ENCODE measurements around the gene LITAF. TPM values are rescaled to one million over a fixed set of nuclear protein-coding genes. Genes with fewer than 3 reads are reported as not detected.

LITAF gene
- total RNA-seq, 4 donors from 2014 or later, result 59.7 to 93.5 (median 64.8) TPM

DNA sequence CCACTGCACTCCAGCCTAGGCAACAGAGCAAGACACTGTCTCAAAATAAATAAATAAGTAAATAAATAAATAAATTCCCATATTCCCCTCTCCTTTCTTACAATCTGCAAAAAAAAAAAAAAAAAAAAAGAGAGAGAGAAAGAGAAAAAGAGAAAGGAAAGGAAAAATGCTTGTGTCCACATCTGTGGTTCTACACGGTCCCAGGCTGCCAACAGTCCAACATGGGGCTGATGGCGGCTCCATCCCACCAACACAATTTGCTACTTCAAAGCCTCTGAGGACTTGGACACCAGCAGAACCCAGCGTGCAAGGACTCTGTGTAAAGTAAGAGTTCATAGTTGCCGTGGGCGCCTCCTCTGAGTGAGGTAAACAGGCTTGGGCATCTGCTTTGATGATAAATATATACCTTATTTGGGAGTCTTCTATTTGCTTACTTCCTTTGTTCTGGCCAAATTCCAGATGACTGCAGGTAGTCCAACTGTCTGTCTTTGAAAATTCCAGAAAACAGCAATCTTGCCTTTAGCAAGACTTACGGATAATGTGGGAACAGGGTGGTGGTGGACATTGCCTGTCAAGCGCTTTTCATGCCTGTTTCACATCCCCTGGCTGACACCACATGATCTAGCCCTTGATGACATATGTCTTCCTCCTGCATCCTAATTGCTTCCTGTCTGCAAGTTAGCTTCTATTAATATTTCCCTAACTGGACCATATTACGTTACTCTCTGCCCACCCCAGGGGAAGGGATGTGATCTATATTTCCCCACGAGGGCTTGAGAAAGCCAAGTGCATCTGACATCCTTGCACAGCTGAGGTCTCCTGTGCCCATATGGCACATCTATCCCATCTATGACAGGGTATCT lies 10.1 kb downstream of the LITAF start:
- TF ChIP-seq, protein P1, sequence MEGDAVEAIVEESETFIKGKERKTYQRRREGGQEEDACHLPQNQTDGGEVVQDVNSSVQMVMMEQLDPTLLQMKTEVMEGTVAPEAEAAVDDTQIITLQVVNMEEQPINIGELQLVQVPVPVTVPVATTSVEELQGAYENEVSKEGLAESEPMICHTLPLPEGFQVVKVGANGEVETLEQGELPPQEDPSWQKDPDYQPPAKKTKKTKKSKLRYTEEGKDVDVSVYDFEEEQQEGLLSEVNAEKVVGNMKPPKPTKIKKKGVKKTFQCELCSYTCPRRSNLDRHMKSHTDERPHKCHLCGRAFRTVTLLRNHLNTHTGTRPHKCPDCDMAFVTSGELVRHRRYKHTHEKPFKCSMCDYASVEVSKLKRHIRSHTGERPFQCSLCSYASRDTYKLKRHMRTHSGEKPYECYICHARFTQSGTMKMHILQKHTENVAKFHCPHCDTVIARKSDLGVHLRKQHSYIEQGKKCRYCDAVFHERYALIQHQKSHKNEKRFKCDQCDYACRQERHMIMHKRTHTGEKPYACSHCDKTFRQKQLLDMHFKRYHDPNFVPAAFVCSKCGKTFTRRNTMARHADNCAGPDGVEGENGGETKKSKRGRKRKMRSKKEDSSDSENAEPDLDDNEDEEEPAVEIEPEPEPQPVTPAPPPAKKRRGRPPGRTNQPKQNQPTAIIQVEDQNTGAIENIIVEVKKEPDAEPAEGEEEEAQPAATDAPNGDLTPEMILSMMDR (IDR thresholded peaks at IDR 0.05; ENCODE audit: low read depth), result no peak

DNA sequence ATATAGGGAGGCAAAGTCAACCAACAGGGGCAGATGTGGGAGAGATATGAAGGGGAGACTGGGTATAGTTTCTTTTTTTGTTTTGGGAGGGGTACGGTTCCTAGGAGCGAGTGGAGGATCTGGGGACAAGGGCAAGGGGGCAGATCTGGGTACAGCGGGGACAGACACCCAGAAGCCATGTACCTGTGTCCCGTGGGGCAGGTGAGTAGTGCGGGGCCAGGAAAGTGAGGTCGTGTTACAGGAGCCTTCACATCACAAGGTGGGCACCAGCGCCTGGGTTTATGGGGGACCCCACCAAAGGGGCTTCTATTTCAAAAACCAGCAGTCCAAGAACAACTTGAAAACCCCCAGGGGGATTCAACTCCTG lies 11.5 kb downstream of the LITAF start:
- TF ChIP-seq, protein P1 (IDR thresholded peaks at IDR 0.05; ENCODE audit: low read depth), result no peak

DNA sequence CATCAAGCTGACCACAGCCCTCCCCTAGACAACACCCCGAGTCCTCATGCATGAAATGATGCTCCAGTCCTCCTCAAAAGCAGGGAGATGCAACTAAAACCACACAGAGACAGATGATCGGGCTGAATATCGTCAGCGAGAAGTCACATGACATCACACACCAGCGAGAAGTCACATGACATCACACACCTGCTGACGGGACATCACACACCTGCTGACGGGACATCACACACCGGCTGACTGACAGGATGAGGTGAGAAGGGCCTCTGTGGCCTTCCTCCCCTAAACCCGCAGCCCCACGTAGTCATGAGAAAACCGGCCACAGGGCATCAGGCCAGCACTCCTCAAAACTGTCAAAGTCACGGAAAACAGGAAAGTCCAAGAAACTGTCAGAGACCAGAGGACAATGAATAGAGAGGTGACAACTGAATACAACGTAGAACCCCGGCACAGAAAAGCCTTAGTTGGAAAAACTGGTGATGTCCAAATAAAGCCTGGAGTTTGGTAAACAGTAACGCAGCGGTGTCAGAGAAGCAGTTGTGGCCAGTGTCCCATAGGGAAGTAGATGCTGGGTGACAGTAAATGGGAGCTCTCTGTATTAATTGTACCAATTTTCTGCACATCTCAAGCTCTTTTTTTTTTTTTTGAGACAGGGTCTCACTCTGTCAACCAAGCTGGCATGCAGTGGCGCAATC lies 14.3 kb downstream of the LITAF start:
- TF ChIP-seq, protein P1 (IDR thresholded peaks at IDR 0.05; ENCODE audit: low read depth), result no peak

DNA sequence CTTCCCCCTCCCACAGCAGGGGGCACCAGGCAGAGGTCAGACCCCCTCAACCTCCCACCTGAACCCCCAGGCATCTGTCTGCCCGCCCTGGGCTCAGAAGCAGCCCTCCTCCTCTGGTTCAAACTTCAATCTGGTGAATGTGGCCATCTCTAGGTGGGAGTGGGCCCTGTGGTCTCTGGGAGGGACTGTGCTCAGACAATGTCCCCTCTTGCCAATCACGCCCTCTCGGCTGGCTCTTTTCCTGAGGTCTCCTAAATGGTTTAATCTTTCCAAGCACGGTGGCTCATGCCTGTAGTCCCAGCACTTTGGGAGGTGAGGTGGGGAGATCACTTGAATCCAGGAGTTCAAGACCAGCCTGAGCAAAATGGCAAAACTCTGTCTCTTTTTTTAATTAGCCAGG lies 15.2 kb downstream of the LITAF start:
- TF ChIP-seq, protein P1 (IDR thresholded peaks at IDR 0.05; ENCODE audit: low read depth), result no peak

DNA sequence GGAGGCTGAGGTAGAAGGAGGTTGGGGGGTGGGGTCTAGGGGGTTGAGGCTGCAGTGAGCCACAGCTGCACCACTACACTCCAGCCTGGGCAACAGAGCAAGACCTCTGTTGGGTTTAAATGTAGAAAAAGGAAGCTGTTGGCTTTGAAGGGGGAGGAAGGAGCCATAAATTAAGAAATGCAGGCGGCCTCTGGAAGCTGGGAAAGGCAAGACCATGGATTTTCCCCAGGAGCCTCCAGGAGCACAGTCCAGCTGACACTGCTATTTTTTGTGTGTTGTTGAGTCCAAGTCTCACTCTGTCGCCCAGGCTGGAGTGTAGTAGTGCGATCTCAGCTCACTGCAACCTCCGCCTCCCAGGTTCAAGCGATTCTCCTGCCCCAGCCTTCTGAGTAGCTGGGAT lies 15.9 kb downstream of the LITAF start:
- TF ChIP-seq, protein P1 (IDR thresholded peaks at IDR 0.05; ENCODE audit: low read depth), result no peak

DNA sequence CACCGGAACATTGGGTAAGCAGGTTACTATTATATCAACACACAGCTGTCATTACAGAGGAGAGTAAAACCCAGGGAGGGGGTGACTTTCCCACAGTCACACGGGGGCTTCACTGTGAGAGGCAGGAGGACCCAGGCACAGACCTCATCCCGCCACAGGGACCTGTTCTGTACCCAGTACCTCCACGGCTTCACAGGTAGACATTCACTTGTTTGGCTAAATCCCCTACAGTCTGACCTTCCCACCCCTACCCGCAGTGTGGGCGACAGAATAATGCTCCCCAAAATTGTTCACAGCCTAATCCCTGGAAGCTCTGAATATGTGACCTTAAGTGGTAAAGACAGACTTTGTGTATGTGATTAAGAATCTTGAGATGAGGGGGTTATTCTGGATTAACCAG lies 16.5 kb downstream of the LITAF start:
- TF ChIP-seq, protein P1 (IDR thresholded peaks at IDR 0.05; ENCODE audit: low read depth), result no peak

DNA sequence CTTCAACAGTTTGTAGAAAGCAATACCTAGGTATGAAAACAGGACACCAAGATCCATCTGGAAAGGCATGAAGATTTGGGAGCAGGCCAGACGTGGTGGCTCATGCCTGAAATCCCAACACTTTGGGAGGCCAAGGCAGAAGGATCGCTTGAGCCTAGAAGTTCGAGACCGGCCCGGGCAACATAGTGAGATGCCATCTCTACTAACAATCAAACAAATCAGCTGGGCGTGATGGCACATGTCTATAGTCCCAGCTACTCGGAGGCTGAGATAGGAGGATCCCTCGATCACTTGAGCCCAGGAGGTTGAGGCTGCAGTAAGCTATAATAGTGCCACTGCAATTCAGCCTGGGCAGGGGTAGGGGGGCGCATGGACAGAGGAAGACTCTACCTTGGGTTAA lies 20.3 kb downstream of the LITAF start:
- TF ChIP-seq, protein P1 (IDR thresholded peaks at IDR 0.05; ENCODE audit: low read depth), result no peak

All from subcutaneous adipose tissue (tissue), 4 donors.